Breast epithelium (tissue), 3 donors: ENCODE results near the gene EFCAB14.

Source experiments
- CTCF ChIP-seq, 3 donors: fragments of 450-650 bp; IDR thresholded peaks; one replicate each; pipeline ENCODE4 v1.5.1; 2016 to 2017; ENCODE audit warnings: antibody characterized with exemption in 3 of 3, mild to moderate bottlenecking in 3 of 3, moderate library complexity in 3 of 3
- POLR2A ChIP-seq: fragments of 450-650 bp; IDR thresholded peaks from one replicate; pipeline ENCODE4 v1.6.1; 2016; ENCODE audit warnings: antibody characterized with exemption, mild to moderate bottlenecking, moderate library complexity
- POLR2AphosphoS5 ChIP-seq, 3 donors: sonication (generic); formaldehyde crosslinking; IDR thresholded peaks; one replicate each; pipeline ENCODE4 v1.6.1; 2017; ENCODE audit warnings: antibody characterized with exemption in 3 of 3

GRCh38 chr1:46714976-46715375, 3.9 kb downstream of the EFCAB14 start:
- TF ChIP-seq CTCF (IDR thresholded peaks at IDR 0.05) = no peak
- no peak for TF ChIP-seq POLR2AphosphoS5 (IDR thresholded peaks at IDR 0.05)
- no peak for TF ChIP-seq POLR2A
